Stimulated activated naive CD8-positive, alpha-beta T cell treated with anti-CD3 and anti-CD28 coated beads, Interleukin-15, Interleukin-2, amounts not matched to agents 100 ng/mL and 50 ng/mL, for 24 hours (primary cell): Measurements from ENCODE around the gene SEPTIN6.

Experiments
- H3K27ac Mint-ChIP-seq: one replicate; pipeline ENCODE4 v1.8.0; 2021; ENCODE audit warnings: mild to moderate bottlenecking, mixed read lengths
- H3K27me3 Mint-ChIP-seq: one replicate; pipeline ENCODE4 v1.8.0; 2021; ENCODE audit warnings: mixed read lengths
- H3K36me3 Mint-ChIP-seq: one replicate; pipeline ENCODE4 v1.8.0; 2021; ENCODE audit warnings: low read depth, mixed read lengths
- H3K4me1 Mint-ChIP-seq: one replicate; pipeline ENCODE4 v1.8.0; 2021; ENCODE audit warnings: low read depth, mixed read lengths
- H3K4me3 Mint-ChIP-seq: one replicate; pipeline ENCODE4 v1.8.0; 2021; ENCODE audit warnings: mild to moderate bottlenecking, mixed read lengths
- H3K9me3 Mint-ChIP-seq: one replicate; pipeline ENCODE4 v1.8.0; 2021; ENCODE audit warnings: mixed read lengths

The SEPTIN6 gene

GRCh38 chrX:119647089-119647488 lies 45.9 kb downstream of the SEPTIN6 start:
- H3K36me3 Mint-ChIP-seq = peaks cover 37% of the 10 kb centered on the region
- no peaks in the 10 kb centered on the region for H3K27me3 Mint-ChIP-seq
- peak overlapping the region; percentile 93 for H3K27ac Mint-ChIP-seq
- H3K4me1 Mint-ChIP-seq = peaks cover 38% of the 10 kb centered on the region
- H3K9me3 Mint-ChIP-seq = no peaks in the 10 kb centered on the region
- H3K4me3 Mint-ChIP-seq = peak overlapping the region; percentile 11

- Mint-ChIP-seq H3K4me1 (peaks cover 38% of the 10 kb centered on the region), H3K27ac (peak overlapping the region; percentile 79), H3K27me3 (no peaks in the 10 kb centered on the region), H3K9me3 (no peaks in the 10 kb centered on the region), H3K4me3 (peak overlapping the region; percentile 11), H3K36me3 (peaks cover 38% of the 10 kb centered on the region)
Measured at GRCh38 chrX:119646515-119646914, 46.5 kb downstream of the SEPTIN6 start.

- no peak overlapping the region for H3K4me3 Mint-ChIP-seq
- peaks cover 30% of the 10 kb centered on the region for H3K4me1 Mint-ChIP-seq
- H3K27ac Mint-ChIP-seq = no peak overlapping the region
- H3K9me3 Mint-ChIP-seq = no peaks in the 10 kb centered on the region
- H3K36me3 Mint-ChIP-seq = peaks cover 37% of the 10 kb centered on the region
- H3K27me3 Mint-ChIP-seq = no peaks in the 10 kb centered on the region
Measured at GRCh38 chrX:119643696-119644095, 49.3 kb downstream of the SEPTIN6 start.
